Measurements from ENCODE around the gene DOK1.

GRCh38 chr2:74535440-74535965 lies 19.0 kb upstream of the DOK1 start:
- TF ChIP-seq CTCF (IDR thresholded peaks at IDR 0.05) (no peak), EZH2 (IDR thresholded peaks at IDR 0.05; ENCODE audit: borderline replicate concordance, insufficient read depth, low read depth, low read length, poor library complexity, severe bottlenecking) (no peak)
